Left lobe of liver (tissue), 2 donors: ENCODE measurements around the gene ACHE. TPM values are rescaled to one million over a fixed set of nuclear protein-coding genes. Genes with fewer than 3 reads are reported as not detected.
A peak's percentile ranks its signal among the peaks of the same experiment; 100 is the strongest.
"Not testable (repeated sequence)": the region's sequence is repeated elsewhere in the genome, so short reads cannot be mapped to it uniquely, and the experiment has no call there.

ENCODE experiments used
- ATAC-seq: fragments of 200-7000 bp; cut with Tn5 transposase; one replicate; pipeline ENCODE4 v1.9.1; 2020; ENCODE audit warnings: mild to moderate bottlenecking, moderate library complexity
- DNase-seq: peaks from one replicate; pipeline ENCODE4 v3.0.0-alpha.2; 2020; ENCODE audit warnings: low spot score
- total RNA-seq: library from RNA; stranded (reverse); gene quantifications from one replicate; pipeline ENCODE4 v1.2.1, GENCODE V29; 2021
- donor health status: DM: no; HTN: no; CAD: no; lungs with moderate emphysema.
- donor health status: DM: no; HTN: yes; CAD: no.

Gene ACHE
- total RNA-seq: 0.48 TPM

- DNase-seq (no peak), ATAC-seq (peak; percentile 35)
Measured at GRCh38 chr7:100895701-100895955, at the start of gene ACHE. ACHE (minus strand) TSS chr7:100895888; CDS start chr7:100894232, 1,656 bp downstream.

- DNase-seq (no peak), ATAC-seq (no peak)
Measured at GRCh38 chr7:100944138-100944537, 48.5 kb upstream of the ACHE start.

GRCh38 chr7:100943693-100944092 lies 48.0 kb upstream of the ACHE start:
- ATAC-seq: no peak

DNA sequence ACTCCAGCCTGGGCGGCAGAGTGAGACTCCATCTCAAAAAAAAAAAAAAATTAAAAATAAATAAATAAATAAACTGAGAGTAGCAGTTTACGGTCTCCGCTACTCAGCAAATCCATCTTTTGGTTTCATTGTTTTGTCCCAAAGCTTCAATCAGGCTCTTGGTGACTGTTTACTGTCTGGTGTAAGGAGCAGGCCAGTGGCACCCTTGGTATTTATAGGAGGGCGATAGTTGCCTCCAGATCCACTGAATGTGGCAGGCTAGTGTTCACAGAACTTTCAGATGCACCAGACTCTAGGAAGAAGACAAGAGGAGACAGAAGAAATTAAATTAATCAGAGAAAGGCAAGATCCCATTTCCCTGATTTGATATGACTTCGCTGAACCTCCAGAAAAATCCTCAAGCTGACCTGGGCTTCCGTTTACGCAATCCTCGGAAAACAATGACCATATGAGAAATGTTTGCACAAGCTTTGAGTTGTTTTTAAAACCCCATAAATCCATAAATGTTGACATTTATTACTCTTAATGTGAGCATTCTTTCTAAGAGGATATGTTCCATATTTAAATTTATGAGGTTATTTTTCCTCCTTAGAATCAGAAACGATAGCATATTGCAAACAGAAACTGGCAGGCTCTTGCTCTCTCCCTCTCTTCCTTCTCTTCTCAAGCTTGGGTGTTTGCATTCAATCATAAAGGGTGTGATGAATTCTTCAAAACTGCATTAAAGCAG lies 46.5 kb upstream of the ACHE start:
- ATAC-seq (no peak), DNase-seq (no peak)

More at GRCh38 chr7:100943693-100944092, 48.0 kb upstream of the ACHE start:
- DNase-seq: no peak

DNA sequence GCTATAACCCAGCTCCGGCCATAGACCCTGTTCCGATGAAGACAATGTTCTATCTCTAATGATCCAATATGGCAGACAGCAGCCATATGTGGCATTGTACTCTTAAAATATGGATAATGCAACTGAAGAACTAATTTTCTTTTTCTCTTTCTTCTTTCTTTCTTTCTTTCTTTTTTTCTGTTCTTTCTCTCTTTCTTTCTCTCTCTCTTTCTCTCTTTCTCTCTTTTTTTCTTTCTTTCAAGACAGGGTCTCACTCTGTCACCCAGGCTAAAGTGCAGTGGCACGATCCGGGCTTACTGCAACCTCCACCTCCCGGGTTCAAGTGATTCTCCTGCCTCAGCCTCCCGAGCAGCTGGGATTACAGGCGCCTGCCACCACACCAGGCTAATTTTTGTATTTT lies 40.5 kb upstream of the ACHE start:
- not testable (repeated sequence) for ATAC-seq

DNA sequence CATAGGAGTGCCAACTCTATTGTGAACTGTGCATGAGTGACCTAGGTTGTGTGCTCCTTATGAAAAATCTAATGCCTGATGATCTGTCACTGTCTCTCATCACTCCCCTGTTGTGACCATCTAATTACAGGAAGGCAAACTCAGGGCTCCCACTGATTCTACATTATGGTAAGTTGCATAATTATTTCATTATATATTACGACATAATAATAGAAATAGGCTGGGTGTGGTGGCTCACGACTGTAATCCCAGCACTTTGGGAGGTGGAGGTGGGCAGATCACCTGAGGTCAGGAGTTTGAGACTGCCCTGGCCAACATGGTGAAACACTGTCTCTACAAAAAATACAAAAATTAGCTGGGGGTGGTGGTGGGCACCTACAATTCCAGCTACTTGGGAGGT lies 39.7 kb upstream of the ACHE start:
- not testable (repeated sequence) for DNase-seq, ATAC-seq

More for the DNA sequence above, 40.5 kb upstream of the ACHE start:
- not testable (repeated sequence) for DNase-seq

- DNase-seq (no peak), ATAC-seq (no peak)
Measured at GRCh38 chr7:100933734-100934133, 38.0 kb upstream of the ACHE start.

- no peak for DNase-seq
- no peak for ATAC-seq
Measured at GRCh38 chr7:100929808-100930174, 34.1 kb upstream of the ACHE start.

- not testable (repeated sequence) for ATAC-seq
Measured at GRCh38 chr7:100923616-100924015, 27.9 kb upstream of the ACHE start.

DNA sequence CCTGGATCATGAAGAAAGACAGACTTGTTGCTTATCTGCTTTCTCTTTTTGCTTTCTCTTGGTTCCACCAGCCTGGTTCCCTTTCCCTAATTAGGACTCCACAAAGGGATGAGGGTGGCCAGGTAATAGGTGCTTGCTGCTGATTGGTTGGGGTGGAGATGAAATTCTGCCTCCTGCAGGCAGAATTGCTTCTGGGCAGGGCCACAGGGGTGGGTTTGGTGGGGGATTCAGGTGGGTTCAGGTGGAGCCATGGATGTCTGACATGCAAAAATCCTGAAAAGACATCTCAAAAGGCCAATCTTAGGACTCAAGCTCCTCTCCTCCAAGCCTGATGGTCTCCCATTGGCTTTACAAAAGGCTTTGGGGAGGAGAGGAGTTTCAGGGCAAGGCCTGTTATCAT lies 25.4 kb upstream of the ACHE start:
- no peak for DNase-seq
- no peak for ATAC-seq

More at GRCh38 chr7:100923616-100924015, 27.9 kb upstream of the ACHE start:
- not testable (repeated sequence) for DNase-seq

DNA sequence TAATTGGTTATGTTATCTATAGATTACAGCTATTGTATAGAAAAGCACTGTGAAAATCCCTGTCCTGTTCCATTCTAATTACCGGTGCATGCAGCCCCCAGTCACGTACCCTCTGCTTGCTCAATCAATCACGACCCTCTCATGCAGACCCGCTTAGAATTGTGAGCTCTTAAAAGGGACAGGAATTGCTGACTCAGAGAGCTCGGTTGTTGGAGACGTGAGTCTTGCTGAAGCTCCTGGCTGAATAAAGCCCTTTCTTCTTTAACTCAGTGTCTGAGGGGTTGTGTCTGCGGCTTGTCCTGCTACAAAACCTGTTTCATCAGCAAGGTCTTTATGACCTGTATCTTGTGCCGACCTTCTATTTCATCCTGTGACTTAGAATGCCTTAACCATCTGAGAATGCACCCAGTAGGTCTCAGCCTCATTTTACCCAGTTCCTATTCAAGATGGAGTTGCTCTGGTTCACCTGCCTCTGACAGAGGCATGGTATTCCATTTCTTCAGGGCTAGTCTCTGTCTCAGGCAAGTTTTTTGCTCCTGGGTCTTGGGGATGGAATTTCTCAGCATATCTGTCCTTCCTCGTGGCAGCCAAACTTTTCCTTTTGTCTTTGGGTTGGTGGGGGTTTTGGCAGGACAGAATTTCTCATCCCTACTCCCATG lies 24.2 kb upstream of the ACHE start:
- DNase-seq, ATAC-seq: not testable (repeated sequence)

DNA sequence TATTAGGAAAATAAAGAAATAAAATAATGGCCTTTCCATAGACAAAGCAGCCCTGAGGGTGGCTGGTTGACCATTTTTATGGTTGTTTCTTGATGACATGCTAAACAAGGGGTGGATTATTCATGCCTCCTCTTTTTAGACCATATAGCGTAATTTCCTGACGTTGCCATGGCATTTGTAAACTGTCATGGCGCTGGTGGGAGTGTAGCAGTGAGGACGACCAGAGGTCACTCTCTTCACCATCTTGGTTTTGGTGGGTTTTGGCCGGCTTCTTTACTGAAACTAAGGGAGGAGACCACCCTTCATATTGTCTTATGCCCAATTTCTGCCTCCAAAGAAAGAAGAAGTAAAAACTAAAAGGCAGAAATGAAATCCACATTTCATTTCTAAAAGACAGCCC lies 23.6 kb upstream of the ACHE start:
- not testable (repeated sequence) for DNase-seq, ATAC-seq

DNA sequence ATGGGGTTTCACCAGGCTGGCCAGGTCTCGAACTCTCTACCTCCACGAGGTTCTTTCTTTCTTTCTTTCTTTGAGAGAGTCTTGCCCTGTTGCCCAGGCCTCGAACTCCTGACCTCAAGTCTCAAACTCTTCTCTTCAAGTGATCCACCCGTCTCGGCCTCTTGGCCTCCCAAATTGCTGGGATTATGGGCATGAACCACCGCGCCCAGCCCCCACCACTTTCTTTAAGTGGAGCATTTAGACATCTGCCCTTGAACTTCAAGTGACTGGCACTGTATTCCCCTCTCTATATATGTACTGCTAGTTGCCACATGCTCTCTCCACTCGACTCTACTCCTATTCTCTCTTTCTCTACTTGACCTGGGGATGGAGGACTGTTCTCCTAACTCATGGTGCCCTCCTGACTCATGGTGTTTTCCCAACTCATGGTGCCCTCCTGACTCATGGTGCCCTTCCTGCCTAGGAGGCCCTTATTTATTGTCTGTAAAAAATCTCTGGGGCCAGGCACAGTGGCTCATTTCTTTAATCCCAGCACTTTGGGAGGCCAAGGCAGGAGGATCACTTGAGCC lies 19.3 kb upstream of the ACHE start:
- no peak for DNase-seq
- ATAC-seq: no peak

DNA sequence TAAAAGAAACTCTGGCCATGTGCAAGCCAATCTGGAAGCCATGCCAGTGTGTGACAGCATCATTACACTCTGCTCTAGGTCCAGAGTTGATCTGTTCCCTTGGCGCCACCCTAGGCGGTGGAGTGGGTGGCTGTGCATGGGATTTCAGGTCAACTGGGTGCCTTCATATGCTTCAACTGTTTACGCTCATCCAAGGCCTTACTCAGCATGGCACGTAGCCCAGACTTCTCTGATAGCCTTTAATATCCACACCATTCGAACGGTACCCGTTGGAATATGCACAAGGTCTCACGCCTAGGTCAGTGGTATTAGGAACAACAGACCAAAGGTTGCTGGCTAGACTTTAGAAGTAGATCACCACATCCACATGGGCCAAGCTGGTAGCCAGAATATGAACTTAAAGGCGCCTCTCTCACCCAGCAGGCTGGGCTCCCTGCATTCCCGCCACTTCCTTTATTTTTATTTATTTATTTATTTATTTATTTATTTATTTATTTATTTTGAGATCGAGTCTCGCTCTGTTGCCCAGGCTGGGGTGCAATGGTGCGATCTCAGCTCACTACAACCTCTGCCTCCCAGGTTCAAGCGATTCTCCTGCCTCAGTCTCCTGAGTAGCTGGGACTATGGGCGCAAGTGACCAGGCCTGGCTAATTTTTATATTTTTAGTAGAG lies 18.7 kb upstream of the ACHE start:
- DNase-seq (peak; percentile 98), ATAC-seq (peak; percentile 92)

DNA sequence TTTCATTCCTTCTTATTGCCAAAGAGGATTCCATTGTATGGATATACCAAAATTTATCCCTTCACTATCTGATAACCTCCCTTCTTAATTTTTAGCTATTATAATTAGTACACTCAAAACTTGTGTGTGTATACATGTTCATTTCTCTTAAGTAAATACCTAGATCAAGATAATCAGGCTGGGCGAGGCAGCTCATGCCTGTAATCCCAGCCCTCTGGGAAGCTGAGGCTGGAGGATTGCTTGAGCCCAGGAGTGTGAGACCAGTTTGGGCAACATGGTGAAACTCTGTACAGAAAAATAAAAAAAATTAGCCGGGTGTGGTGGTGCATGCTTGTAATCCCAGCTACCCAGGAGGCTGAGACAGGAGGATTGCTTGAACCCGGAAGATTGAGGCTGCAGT lies 15.8 kb upstream of the ACHE start:
- ATAC-seq (no peak), DNase-seq (no peak)

DNA sequence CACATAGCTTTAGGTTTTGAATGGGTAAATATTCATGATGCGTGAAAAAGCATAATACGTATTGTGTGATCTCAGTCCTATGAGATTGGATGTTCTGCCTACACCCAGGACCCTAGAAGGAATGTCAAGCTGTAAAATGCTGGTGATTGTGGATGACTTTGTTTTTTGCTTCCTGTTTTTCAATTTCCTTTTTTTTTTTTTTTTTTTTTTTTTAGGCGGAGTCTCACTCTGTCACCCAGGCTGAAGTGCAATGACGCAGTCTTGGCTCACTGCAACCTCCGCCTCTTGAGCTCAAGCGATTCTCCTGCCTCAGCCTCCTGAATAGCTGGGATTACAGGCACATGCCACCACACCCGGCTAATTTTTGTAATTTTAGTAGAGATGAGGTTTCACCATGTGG lies 14.8 kb upstream of the ACHE start:
- not testable (repeated sequence) for ATAC-seq, DNase-seq

GRCh38 chr7:100908512-100908911 lies 12.8 kb upstream of the ACHE start:
- DNase-seq (no peak), ATAC-seq (no peak)

GRCh38 chr7:100902638-100903037 lies 7.0 kb upstream of the ACHE start:
- DNase-seq: no peak
- no peak for ATAC-seq

GRCh38 chr7:100901921-100902332 lies 6.2 kb upstream of the ACHE start:
- ATAC-seq (peak; percentile 68), DNase-seq (peak; percentile 68)

DNA sequence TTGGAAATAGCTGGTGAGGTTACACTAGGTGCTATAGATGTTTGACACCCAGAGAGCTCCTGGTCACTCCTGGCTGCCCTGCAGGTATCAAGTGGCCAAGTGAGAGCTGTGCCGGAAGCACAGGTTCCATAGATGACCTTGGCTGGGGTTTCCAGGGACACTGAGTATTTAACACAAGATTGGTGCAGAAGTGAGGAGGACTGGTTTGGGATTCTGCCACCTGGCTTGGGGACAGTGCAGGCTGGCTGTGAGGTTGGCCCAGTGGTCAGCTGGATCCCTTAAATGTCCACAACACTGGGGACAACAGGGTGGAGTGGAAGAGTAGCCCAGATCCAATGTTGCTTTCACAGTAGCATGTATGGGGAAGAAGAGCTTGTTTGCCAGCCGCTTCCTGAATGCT lies 5.3 kb upstream of the ACHE start:
- peak; percentile 93 for DNase-seq
- peak; percentile 80 for ATAC-seq

- no peak for ATAC-seq
- no peak for DNase-seq
Measured at GRCh38 chr7:100899432-100899831, 3.7 kb upstream of the ACHE start.
